GM12878 (cell line): ENCODE measurements around the gene HMCN2. TPM values are rescaled to one million over a fixed set of nuclear protein-coding genes. Genes with fewer than 3 reads are reported as not detected.

Source experiments
- ATAC-seq: fragments of 200-7000 bp; cut with Tn5 transposase; 3 replicates; pipeline ENCODE4 v1.9.1; 2020; ENCODE audit warnings: mild to moderate bottlenecking, moderate library complexity
- BruUV-seq: library from RNA; stranded (reverse); fragments of 400-500 nt; replicated peaks from 2 replicates; lab custom pipeline; 2021; lab: Mats Ljungman, UMichigan
- CTCF ChIA-PET: fragments of 300-600 bp; sonication (Branson Sonifier 250); formaldehyde crosslinking; extraction: SDS; loops from one replicate; lab custom pipeline; 2021; ENCODE audit warnings: inconsistent platforms; lab: Yijun Ruan, JAX
- POLR2A ChIA-PET: fragments of 350-600 bp; formaldehyde crosslinking; extraction: SDS; loops from one replicate; lab custom pipeline; 2021; ENCODE audit warnings: inconsistent platforms; lab: Charles Lee
- RAD21 ChIA-PET: fragments of 300-600 bp; sonication (Branson Sonifier 250); formaldehyde crosslinking; loops from one replicate; lab custom pipeline; 2023; ENCODE audit warnings: antibody characterized with exemption; ENCODE audit not compliant: unreplicated experiment; lab: Charles Lee
- SMC1A ChIA-PET: fragments of 300-600 bp; sonication (Branson Sonifier 250); formaldehyde crosslinking; loops from one replicate; lab custom pipeline; 2023; ENCODE audit not compliant: unreplicated experiment, uncharacterized antibody; lab: Charles Lee
- DNase-seq: peaks from one replicate; pipeline ENCODE4 v3.0.0-alpha.2; 2011; ENCODE audit warnings: low read depth, low spot score
- FAIRE-seq: peaks from 3 replicates; lab custom pipeline; 2011; peaks lifted over from hg19 to GRCh38; lab: Jason Lieb, UNC
- H2AFZ ChIP-seq: 2 replicates; pipeline ENCODE4 v1.6.0; 2011; ENCODE audit warnings: low read depth, low read length, control low read depth; ENCODE audit not compliant: control insufficient read depth
- H3K27ac ChIP-seq: 2 replicates; pipeline ENCODE4 v1.5.1; 2011; ENCODE audit warnings: control low read depth; ENCODE audit not compliant: control insufficient read depth, insufficient read depth
- H3K27me3 ChIP-seq, 2 experiments: replicated peaks in 1 of 2; 2 replicates each; pipeline versions ENCODE4 v1.6.0 to v1.6.1; 2011; ENCODE audit warnings: low read length in 1 of 2; ENCODE audit not compliant: control insufficient read depth in 2 of 2, insufficient read depth in 2 of 2
- H3K36me3 ChIP-seq, 2 experiments: 2 replicates each; pipeline ENCODE4 v1.5.1; 2011; ENCODE audit warnings: low read length in 1 of 2; ENCODE audit not compliant: control insufficient read depth in 2 of 2, insufficient read depth in 2 of 2
- H3K4me1 ChIP-seq: 2 replicates; pipeline ENCODE4 v1.6.1; 2011; ENCODE audit warnings: mild to moderate bottlenecking, low read length, moderate library complexity, mixed read lengths; ENCODE audit not compliant: control insufficient read depth, insufficient read depth
- H3K4me2 ChIP-seq: 2 replicates; pipeline ENCODE4 v1.6.0; 2011; ENCODE audit warnings: control low read depth; ENCODE audit not compliant: control insufficient read depth, insufficient read depth
- H3K4me3 ChIP-seq: fragments of 200-600 bp; sonication (generic); 2 replicates; pipeline ENCODE4 v1.5.1; 2016
- H3K79me2 ChIP-seq: 2 replicates; pipeline ENCODE4 v1.6.0; 2011; ENCODE audit warnings: low read length; ENCODE audit not compliant: control insufficient read depth, insufficient read depth
- H3K9ac ChIP-seq: 2 replicates; pipeline ENCODE4 v1.8.0; 2011; ENCODE audit warnings: low read length, control low read depth, mixed read lengths; ENCODE audit not compliant: control insufficient read depth, insufficient read depth
- H3K9me3 ChIP-seq: replicated peaks from 3 replicates; pipeline ENCODE4 v1.5.1; 2011; ENCODE audit warnings: mild to moderate bottlenecking, low read length; ENCODE audit not compliant: control insufficient read depth, insufficient read depth
- H4K20me1 ChIP-seq: 2 replicates; pipeline ENCODE4 v1.6.0; 2011; ENCODE audit not compliant: control insufficient read depth, insufficient read depth
- CREB1 ChIP-seq: IDR thresholded peaks from 2 replicates; pipeline ENCODE4 v1.6.1; 2012; ENCODE audit warnings: low read depth, mild to moderate bottlenecking, inconsistent platforms
- ETV6 ChIP-seq, 2 experiments: fragments of 450-650 bp in 1 of 2; IDR thresholded peaks in 1 of 2; conservative IDR thresholded peaks in 1 of 2; 2 replicates each; pipeline ENCODE4 v1.6.1; 2014; ENCODE audit warnings: antibody characterized with exemption in 1 of 2, borderline replicate concordance in 1 of 2, low read depth in 1 of 2, mild to moderate bottlenecking in 1 of 2, moderate library complexity in 1 of 2
- FOXM1 ChIP-seq: IDR thresholded peaks from 2 replicates; pipeline ENCODE4 v1.6.1; 2012; ENCODE audit warnings: low read depth, mild to moderate bottlenecking, inconsistent platforms, low read length, moderate library complexity
- IKZF1 ChIP-seq: fragments of 450-650 bp; conservative IDR thresholded peaks from 2 replicates; pipeline ENCODE4 v1.6.1; 2017; ENCODE audit warnings: antibody characterized with exemption, mild to moderate bottlenecking
- MXI1 ChIP-seq: fragments of 150-350 bp; IDR thresholded peaks from 2 replicates; pipeline ENCODE4 v1.6.1; 2011; ENCODE audit warnings: low read depth, mild to moderate bottlenecking, inconsistent platforms, low read length, improper control_type of control experiment
- SMAD1 ChIP-seq: fragments of 450-650 bp; IDR thresholded peaks from 2 replicates; pipeline ENCODE4 v1.6.1; 2018; ENCODE audit warnings: mild to moderate bottlenecking, low read depth; ENCODE audit not compliant: partially characterized antibody
- SPI1 ChIP-seq: IDR thresholded peaks from 2 replicates; pipeline ENCODE4 v1.6.1; 2011; ENCODE audit warnings: low read depth, mild to moderate bottlenecking, low read length, moderate library complexity, borderline replicate concordance; ENCODE audit not compliant: insufficient read depth
- WRNIP1 ChIP-seq: IDR thresholded peaks from 2 replicates; pipeline ENCODE4 v1.6.1; 2011; ENCODE audit warnings: low read depth, low read length, improper control_type of control experiment, borderline replicate concordance
- ZBED1 ChIP-seq: IDR thresholded peaks from 2 replicates; pipeline ENCODE4 v1.6.1; 2016; ENCODE audit warnings: borderline replicate concordance
- WGBS: methylation state at CpG from one replicate; pipeline ENCODE4 v1.1.6; 2016; ENCODE audit warnings: low lambda C conversion rate; ENCODE audit not compliant: insufficient replicate concordance, insufficient coverage; ENCODE audit errors: missing lambda C conversion rate; 5-methylcytosine and 5-hydroxymethylcytosine counted together
- in situ Hi-C: fragments of 300-500 bp; cut with MboI; formaldehyde crosslinking; loops from 9 replicates; pipeline ENCODE4 v1.14.3; 2018; ENCODE audit warnings: mixed read lengths
- intact Hi-C: fragments of 100-400 bp; cut with micrococcal nuclease; formaldehyde crosslinking; loops from one replicate; pipeline ENCODE4 v1.14.2; 2022; ENCODE audit not compliant: unreplicated experiment
- polyA plus RNA-seq, 11 experiments: library from polyadenylated mRNA; depleted of rRNA in 4 of 11; unstranded in 6 of 11; stranded (reverse) in 5 of 11; fragments of >200 nt; fragmentation: Nextera tagmentation in 4 of 11; fragmentation: Illumina TruSeq in 1 of 11; extraction: Ambion mirVana in 4 of 11; extraction: Trizol in 1 of 11; gene quantifications; 1 replicate in 1 of 11; 2 replicates in 10 of 11; pipeline versions ENCODE4 v1.2.1 to v1.2.3, GENCODE V29; 2011 to 2016; ENCODE audit warnings: inconsistent platforms in 2 of 11, missing spikeins in 2 of 11, low read depth in 1 of 11
- total RNA-seq, 4 experiments: library from RNA; depleted of rRNA in 3 of 4; stranded (reverse); fragments of >200 nt in 3 of 4; fragmentation: Illumina TruSeq in 1 of 4; extraction: Trizol in 1 of 4; gene quantifications; 2 replicates each; pipeline versions ENCODE4 v1.2.1 to v1.2.3, GENCODE V29; 2013 to 2021
- TF ChIP-seq, protein P1 (sequence below): fragments of 450-650 bp; IDR thresholded peaks from 2 replicates; pipeline ENCODE4 v1.6.1; 2016; ENCODE audit warnings: mild to moderate bottlenecking, moderate library complexity, borderline replicate concordance
- TF ChIP-seq, protein P2 (sequence below): fragments of 450-650 bp; IDR thresholded peaks from 2 replicates; pipeline ENCODE4 v1.6.1; 2017; ENCODE audit warnings: low read depth, mild to moderate bottlenecking, moderate library complexity
- TF ChIP-seq, protein P3 (sequence below): fragments of 450-650 bp; IDR thresholded peaks from 2 replicates; pipeline ENCODE4 v1.6.1; 2017; ENCODE audit warnings: antibody characterized with exemption, mild to moderate bottlenecking, moderate library complexity

The HMCN2 gene
- total and polyA plus RNA-seq, 10 of the 15 experiments (the other 5 are each of a cell fraction or from before 2014, with no cell fraction given) = 0.04 TPM; not detected in 9

DNA sequence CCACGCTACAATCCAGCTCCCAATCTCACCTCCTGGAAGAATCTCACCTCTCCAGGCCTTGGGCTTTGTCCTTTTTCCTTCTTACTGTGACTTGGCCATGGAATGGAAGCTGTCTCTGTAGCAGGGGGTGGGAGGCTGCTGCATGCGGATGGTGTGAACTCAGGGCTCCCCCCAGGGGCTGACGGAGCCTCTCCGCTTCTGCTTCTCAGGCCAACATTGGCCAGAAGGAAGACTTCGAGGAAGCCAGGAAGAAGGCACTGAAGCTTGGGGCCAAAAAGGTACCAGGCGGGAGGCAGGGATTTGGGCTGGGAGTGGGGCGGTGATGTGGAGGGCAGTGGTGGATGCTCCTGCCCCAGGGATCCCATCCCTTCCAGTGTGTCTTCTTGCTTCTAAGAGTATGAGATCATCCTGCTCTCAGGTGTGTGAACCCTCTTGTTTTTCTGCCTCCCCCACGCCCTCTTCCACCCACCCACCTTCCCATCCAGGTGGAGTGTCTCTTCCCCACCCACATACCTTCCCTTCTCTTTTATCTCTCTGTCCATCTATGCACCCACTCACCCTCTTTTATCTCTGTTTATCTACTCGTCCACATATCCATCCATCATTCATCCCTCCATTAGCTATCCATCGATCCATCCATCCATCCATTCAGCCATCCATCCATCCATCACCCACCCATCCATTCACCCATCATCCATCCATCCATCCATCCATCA lies 188.7 kb downstream of the HMCN2 start (continued):
- TF ChIP-seq, protein P1, sequence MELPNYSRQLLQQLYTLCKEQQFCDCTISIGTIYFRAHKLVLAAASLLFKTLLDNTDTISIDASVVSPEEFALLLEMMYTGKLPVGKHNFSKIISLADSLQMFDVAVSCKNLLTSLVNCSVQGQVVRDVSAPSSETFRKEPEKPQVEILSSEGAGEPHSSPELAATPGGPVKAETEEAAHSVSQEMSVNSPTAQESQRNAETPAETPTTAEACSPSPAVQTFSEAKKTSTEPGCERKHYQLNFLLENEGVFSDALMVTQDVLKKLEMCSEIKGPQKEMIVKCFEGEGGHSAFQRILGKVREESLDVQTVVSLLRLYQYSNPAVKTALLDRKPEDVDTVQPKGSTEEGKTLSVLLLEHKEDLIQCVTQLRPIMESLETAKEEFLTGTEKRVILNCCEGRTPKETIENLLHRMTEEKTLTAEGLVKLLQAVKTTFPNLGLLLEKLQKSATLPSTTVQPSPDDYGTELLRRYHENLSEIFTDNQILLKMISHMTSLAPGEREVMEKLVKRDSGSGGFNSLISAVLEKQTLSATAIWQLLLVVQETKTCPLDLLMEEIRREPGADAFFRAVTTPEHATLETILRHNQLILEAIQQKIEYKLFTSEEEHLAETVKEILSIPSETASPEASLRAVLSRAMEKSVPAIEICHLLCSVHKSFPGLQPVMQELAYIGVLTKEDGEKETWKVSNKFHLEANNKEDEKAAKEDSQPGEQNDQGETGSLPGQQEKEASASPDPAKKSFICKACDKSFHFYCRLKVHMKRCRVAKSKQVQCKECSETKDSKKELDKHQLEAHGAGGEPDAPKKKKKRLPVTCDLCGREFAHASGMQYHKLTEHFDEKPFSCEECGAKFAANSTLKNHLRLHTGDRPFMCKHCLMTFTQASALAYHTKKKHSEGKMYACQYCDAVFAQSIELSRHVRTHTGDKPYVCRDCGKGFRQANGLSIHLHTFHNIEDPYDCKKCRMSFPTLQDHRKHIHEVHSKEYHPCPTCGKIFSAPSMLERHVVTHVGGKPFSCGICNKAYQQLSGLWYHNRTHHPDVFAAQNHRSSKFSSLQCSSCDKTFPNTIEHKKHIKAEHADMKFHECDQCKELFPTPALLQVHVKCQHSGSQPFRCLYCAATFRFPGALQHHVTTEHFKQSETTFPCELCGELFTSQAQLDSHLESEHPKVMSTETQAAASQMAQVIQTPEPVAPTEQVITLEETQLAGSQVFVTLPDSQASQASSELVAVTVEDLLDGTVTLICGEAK = no peak

DNA sequence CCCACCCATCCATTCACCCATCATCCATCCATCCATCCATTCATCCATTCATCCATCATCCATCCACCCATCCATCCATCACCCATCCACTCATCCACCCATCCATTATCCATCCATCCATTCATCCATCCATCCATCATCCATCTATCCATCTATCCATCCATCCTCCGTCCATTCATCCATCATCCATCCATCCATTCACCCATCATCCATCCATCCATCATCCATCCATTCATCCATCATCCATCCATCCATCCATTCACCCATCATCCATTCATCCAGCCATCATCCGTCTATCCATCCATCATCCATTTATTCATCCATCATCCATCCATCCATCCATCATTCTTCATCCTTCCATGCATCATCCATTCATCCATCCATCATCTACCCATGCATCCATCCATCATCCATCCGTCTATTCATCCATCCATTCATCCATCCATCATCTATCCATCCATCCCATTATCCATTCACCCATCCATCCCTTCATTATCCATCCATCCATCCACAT lies 189.3 kb downstream of the HMCN2 start:
- H3K4me2 ChIP-seq = no peak overlapping the region
- H3K9ac ChIP-seq = no peak overlapping the region
- no peak for ATAC-seq
- no peak for DNase-seq
- SMC1A ChIA-PET = no interaction called here
- CTCF ChIA-PET = no interaction called here
- no TSS peak for BruUV-seq
- no peaks in the 10 kb centered on the region for H3K9me3 ChIP-seq
- intact Hi-C loops = no loop called here
- H4K20me1 ChIP-seq = no peaks in the 10 kb centered on the region
- POLR2A ChIA-PET = no interaction called here
- H3K27me3 ChIP-seq = peaks cover 0 to under 1% of the 10 kb centered on the region in 2 experiments; a peak in 1 of 4 replicates
- no peaks in the 10 kb centered on the region for H3K4me1 ChIP-seq
- no peak overlapping the region for H2AFZ ChIP-seq
- no peaks in the 10 kb centered on the region for H3K36me3 ChIP-seq
- RAD21 ChIA-PET = no interaction called here
- no peak for FAIRE-seq
- in situ Hi-C loops = loop anchor here (10.0 kb wide), 2 partner anchors 230 to 410 kb away; no protein-coding TSS in a partner anchor
- no peak overlapping the region for H3K4me3 ChIP-seq
- H3K27ac ChIP-seq = no peak overlapping the region
- H3K79me2 ChIP-seq = no peaks in the 10 kb centered on the region
- 0% methylated on average over 3 of the region's 3 CpGs for WGBS
- TF ChIP-seq IKZF1 = no peak
- no peak for TF ChIP-seq CREB1
- TF ChIP-seq, protein P2, sequence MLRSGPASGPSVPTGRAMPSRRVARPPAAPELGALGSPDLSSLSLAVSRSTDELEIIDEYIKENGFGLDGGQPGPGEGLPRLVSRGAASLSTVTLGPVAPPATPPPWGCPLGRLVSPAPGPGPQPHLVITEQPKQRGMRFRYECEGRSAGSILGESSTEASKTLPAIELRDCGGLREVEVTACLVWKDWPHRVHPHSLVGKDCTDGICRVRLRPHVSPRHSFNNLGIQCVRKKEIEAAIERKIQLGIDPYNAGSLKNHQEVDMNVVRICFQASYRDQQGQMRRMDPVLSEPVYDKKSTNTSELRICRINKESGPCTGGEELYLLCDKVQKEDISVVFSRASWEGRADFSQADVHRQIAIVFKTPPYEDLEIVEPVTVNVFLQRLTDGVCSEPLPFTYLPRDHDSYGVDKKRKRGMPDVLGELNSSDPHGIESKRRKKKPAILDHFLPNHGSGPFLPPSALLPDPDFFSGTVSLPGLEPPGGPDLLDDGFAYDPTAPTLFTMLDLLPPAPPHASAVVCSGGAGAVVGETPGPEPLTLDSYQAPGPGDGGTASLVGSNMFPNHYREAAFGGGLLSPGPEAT = no peak
- TF ChIP-seq MXI1 = no peak
- TF ChIP-seq SPI1 = no peak
- TF ChIP-seq ETV6 (conservative IDR thresholded peaks at IDR 0.05 in 1 of 2, IDR thresholded peaks at IDR 0.05 in 1 of 2; ENCODE audit: borderline replicate concordance in 1 of 2, low read depth in 1 of 2) = no peak
- TF ChIP-seq, protein P3, sequence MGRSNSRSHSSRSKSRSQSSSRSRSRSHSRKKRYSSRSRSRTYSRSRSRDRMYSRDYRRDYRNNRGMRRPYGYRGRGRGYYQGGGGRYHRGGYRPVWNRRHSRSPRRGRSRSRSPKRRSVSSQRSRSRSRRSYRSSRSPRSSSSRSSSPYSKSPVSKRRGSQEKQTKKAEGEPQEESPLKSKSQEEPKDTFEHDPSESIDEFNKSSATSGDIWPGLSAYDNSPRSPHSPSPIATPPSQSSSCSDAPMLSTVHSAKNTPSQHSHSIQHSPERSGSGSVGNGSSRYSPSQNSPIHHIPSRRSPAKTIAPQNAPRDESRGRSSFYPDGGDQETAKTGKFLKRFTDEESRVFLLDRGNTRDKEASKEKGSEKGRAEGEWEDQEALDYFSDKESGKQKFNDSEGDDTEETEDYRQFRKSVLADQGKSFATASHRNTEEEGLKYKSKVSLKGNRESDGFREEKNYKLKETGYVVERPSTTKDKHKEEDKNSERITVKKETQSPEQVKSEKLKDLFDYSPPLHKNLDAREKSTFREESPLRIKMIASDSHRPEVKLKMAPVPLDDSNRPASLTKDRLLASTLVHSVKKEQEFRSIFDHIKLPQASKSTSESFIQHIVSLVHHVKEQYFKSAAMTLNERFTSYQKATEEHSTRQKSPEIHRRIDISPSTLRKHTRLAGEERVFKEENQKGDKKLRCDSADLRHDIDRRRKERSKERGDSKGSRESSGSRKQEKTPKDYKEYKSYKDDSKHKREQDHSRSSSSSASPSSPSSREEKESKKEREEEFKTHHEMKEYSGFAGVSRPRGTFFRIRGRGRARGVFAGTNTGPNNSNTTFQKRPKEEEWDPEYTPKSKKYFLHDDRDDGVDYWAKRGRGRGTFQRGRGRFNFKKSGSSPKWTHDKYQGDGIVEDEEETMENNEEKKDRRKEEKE = no peak
- no peak for TF ChIP-seq SMAD1
- TF ChIP-seq WRNIP1 = no peak
- TF ChIP-seq ZBED1 = no peak
- TF ChIP-seq FOXM1 = no peak
